HepG2 (cell line): ENCODE data around the gene ALPK1. TPM values are rescaled to one million over a fixed set of nuclear protein-coding genes. Genes with fewer than 3 reads are reported as not detected.

ENCODE experiments used
- ATAC-seq: fragments of 200-7000 bp; cut with Tn5 transposase; 3 replicates; pipeline ENCODE4 v1.9.1; 2020; ENCODE audit warnings: mild to moderate bottlenecking, moderate library complexity
- BruUV-seq: library from RNA; stranded (reverse); fragments of 400-500 nt; replicated peaks from 2 replicates; lab custom pipeline; 2021; lab: Mats Ljungman, UMichigan
- CTCF ChIA-PET: fragments of 300-600 bp; formaldehyde crosslinking; extraction: SDS; loops from one replicate; lab custom pipeline; 2021; ENCODE audit warnings: low total read pairs, inconsistent platforms, low intra/inter-chr PET ratio; lab: Yijun Ruan, JAX
- POLR2A ChIA-PET: fragments of 350-600 bp; sonication (Branson Sonifier 250); formaldehyde crosslinking; loops from one replicate; lab custom pipeline; 2020; ENCODE audit warnings: antibody characterized with exemption, inconsistent platforms; lab: Yijun Ruan, JAX
- DNase-seq: peaks from one replicate; pipeline ENCODE4 v3.0.0-alpha.2; 2015; ENCODE audit warnings: low spot score
- FAIRE-seq: peaks from 3 replicates; lab custom pipeline; 2011; peaks lifted over from hg19 to GRCh38; lab: Jason Lieb, UNC
- H2AFZ ChIP-seq: one replicate; pipeline ENCODE4 v1.6.1; 2011; ENCODE audit warnings: low read length, inconsistent platforms
- H3K27ac ChIP-seq: fragments of 300-600 bp; 3 replicates; pipeline ENCODE4 v1.8.0; 2011; ENCODE audit warnings: mixed run types, mild to moderate bottlenecking, mixed read lengths, low read length, inconsistent platforms; ENCODE audit not compliant: insufficient read depth; ENCODE audit errors: extremely low read length
- H3K27me3 ChIP-seq, 2 experiments: fragments of 200-600 bp in 1 of 2; 2 replicates in 1 of 2; 3 replicates in 1 of 2; pipeline versions ENCODE4 v1.6.0 to v1.8.0; 2011; ENCODE audit warnings: low read length in 2 of 2, mild to moderate bottlenecking in 2 of 2, moderate library complexity in 2 of 2, inconsistent platforms in 1 of 2; ENCODE audit not compliant: insufficient read depth in 2 of 2, control insufficient read depth in 1 of 2
- H3K36me3 ChIP-seq, 2 experiments: fragments of 200-600 bp in 1 of 2; replicated peaks in 1 of 2; 2 replicates in 1 of 2; 3 replicates in 1 of 2; pipeline versions ENCODE4 v1.5.1 to v1.8.0; 2011; ENCODE audit warnings: low read length in 2 of 2, inconsistent platforms in 1 of 2; ENCODE audit not compliant: insufficient read depth in 2 of 2, control insufficient read depth in 1 of 2
- H3K4me1 ChIP-seq: 2 replicates; pipeline ENCODE4 v1.5.1; 2012; ENCODE audit warnings: low read length, inconsistent platforms; ENCODE audit not compliant: insufficient read depth
- H3K4me2 ChIP-seq: 2 replicates; pipeline ENCODE4 v1.6.0; 2011; ENCODE audit warnings: low read depth, low read length, inconsistent platforms
- H3K4me3 ChIP-seq, 3 experiments: fragments of 200-600 bp in 1 of 3; sonication (generic), shearing (Covaris generic) in 1 of 3; replicated peaks in 1 of 3; 2 replicates each; pipeline ENCODE4 v1.5.1; 2011 to 2016; ENCODE audit warnings: low read length in 3 of 3, inconsistent platforms in 2 of 3, low read depth in 2 of 3, mild to moderate bottlenecking in 2 of 3, control low read depth in 1 of 3, mixed read lengths in 1 of 3; ENCODE audit not compliant: insufficient read depth in 1 of 3
- H3K79me2 ChIP-seq: one replicate; pipeline ENCODE4 v1.6.1; 2011; ENCODE audit warnings: low read length, inconsistent platforms; ENCODE audit not compliant: insufficient read depth
- H3K9ac ChIP-seq: 2 replicates; pipeline ENCODE4 v1.6.0; 2011; ENCODE audit warnings: mild to moderate bottlenecking, low read depth, low read length, inconsistent platforms; ENCODE audit not compliant: insufficient read depth
- H3K9me3 ChIP-seq: 2 replicates; pipeline ENCODE4 v1.5.1; 2012; ENCODE audit warnings: mild to moderate bottlenecking, low read length
- H4K20me1 ChIP-seq: 2 replicates; pipeline ENCODE4 v1.6.0; 2011; ENCODE audit warnings: inconsistent platforms, mild to moderate bottlenecking, low read length, moderate library complexity; ENCODE audit not compliant: insufficient read depth
- CEBPB ChIP-seq: IDR thresholded peaks from 2 replicates; pipeline ENCODE4 v1.6.1; 2011; ENCODE audit warnings: low read depth, low read length, improper control_type of control experiment, borderline replicate concordance
- HNRNPL ChIP-seq: fragments of 200-400 bp; formaldehyde crosslinking; IDR thresholded peaks from 2 replicates; pipeline ENCODE4 v1.6.1; 2017; ENCODE audit warnings: mild to moderate bottlenecking, low read depth, low read length
- KDM5B ChIP-seq: sonication (generic); formaldehyde crosslinking; IDR thresholded peaks from 2 replicates; pipeline ENCODE4 v1.4.0; 2020; ENCODE audit warnings: missing genetic modification reagents, mild to moderate bottlenecking, borderline replicate concordance
- SATB2 ChIP-seq: sonication (generic); formaldehyde crosslinking; IDR thresholded peaks from 2 replicates; pipeline ENCODE4 v1.5.0; 2020; ENCODE audit warnings: missing genetic modification reagents
- SMARCC2 ChIP-seq: fragments of 450-650 bp; IDR thresholded peaks from 2 replicates; pipeline ENCODE4 v1.6.1; 2017; ENCODE audit warnings: antibody characterized with exemption, mild to moderate bottlenecking
- SYNCRIP ChIP-seq: fragments of 200-400 bp; formaldehyde crosslinking; IDR thresholded peaks from 2 replicates; pipeline ENCODE4 v1.6.1; 2018; ENCODE audit warnings: mild to moderate bottlenecking, low read depth, low read length; ENCODE audit not compliant: insufficient read depth
- ZFP37 ChIP-seq: sonication (generic); formaldehyde crosslinking; IDR thresholded peaks from 2 replicates; pipeline ENCODE4 v1.4.0; 2020; ENCODE audit warnings: missing genetic modification reagents, borderline replicate concordance
- ZFX ChIP-seq: sonication (generic); formaldehyde crosslinking; IDR thresholded peaks from 2 replicates; pipeline ENCODE4 v1.4.0; 2020; ENCODE audit warnings: mild to moderate bottlenecking, low read depth, missing genetic modification reagents, moderate library complexity
- ZMYM2 ChIP-seq: sonication (generic); formaldehyde crosslinking; IDR thresholded peaks from 2 replicates; pipeline ENCODE4 v1.8.0; 2022; ENCODE audit warnings: mild to moderate bottlenecking, missing genetic modification reagents
- WGBS: methylation state at CpG from one replicate; pipeline ENCODE4 v1.1.6; 2017; ENCODE audit warnings: low lambda C conversion rate; 5-methylcytosine and 5-hydroxymethylcytosine counted together
- in situ Hi-C: cut with HindIII; loops from 2 replicates; pipeline ENCODE4 v1.10.0; 2017; ENCODE audit warnings: low pct_unique_long_range_greater_than_20kb; ENCODE audit not compliant: extremely low pct_ligation_motif_present
- intact Hi-C: fragments of 100-400 bp; cut with micrococcal nuclease; formaldehyde crosslinking; loops from one replicate; pipeline ENCODE4 v1.10.0; 2022; ENCODE audit not compliant: unreplicated experiment
- polyA plus RNA-seq, 8 experiments: library from polyadenylated mRNA; depleted of rRNA in 3 of 8; stranded (reverse) in 7 of 8; unstranded in 1 of 8; fragments of >200 nt; fragmentation: Illumina TruSeq in 4 of 8; extraction: Trizol in 4 of 8; gene quantifications; 2 replicates each; pipeline versions ENCODE4 v1.2.1 to v1.2.3, GENCODE V29; 2011 to 2016; ENCODE audit warnings: low read depth in 4 of 8, missing spikeins in 1 of 8, mixed read lengths in 1 of 8; ENCODE audit not compliant: insufficient read depth in 1 of 8
- total RNA-seq, 5 experiments: library from RNA; depleted of rRNA; stranded (reverse); fragments of >200 nt; fragmentation: Illumina TruSeq; extraction: Trizol; gene quantifications; 2 replicates each; pipeline ENCODE4 v1.2.3, GENCODE V29; 2016; ENCODE audit warnings: low read depth in 1 of 5

The ALPK1 gene
- total and polyA plus RNA-seq, 2 of the 13 experiments (the other 11 are each of a cell fraction or from before 2014, with no cell fraction given) = 0.61 to 1.3 TPM

- 93% methylated on average over 8 of the region's 8 CpGs for WGBS
- Histone ChIP-seq H3K9me3 (no peaks in the 10 kb centered on the region), H3K9ac (no peak overlapping the region), H3K4me1 (no peaks in the 10 kb centered on the region), H2AFZ (no peak overlapping the region), H3K27me3 (no peaks in the 10 kb centered on the region), H3K79me2 (no peaks in the 10 kb centered on the region), H4K20me1 (no peaks in the 10 kb centered on the region), H3K36me3 (peaks cover 0 to 20% of the 10 kb centered on the region in 2 experiments; a peak in 2 of 5 replicates), H3K4me3 (no peak overlapping the region), H3K27ac (no peak overlapping the region), H3K4me2 (no peak overlapping the region)
- FAIRE-seq (no peak), ATAC-seq (peak; percentile 23; the same call in 1 of the 3 replicates), DNase-seq (no peak)
- intact Hi-C loops = no loop called here
- peak; percentile 26; the same call in 1 of the 2 replicates for TF ChIP-seq CEBPB
- no peak for TF ChIP-seq HNRNPL
- in situ Hi-C loops = no loop called here
- CTCF ChIA-PET = no interaction called here
- no TSS peak for BruUV-seq
- POLR2A ChIA-PET = interaction anchor here (0.6 to 1.0 kb wide), 2 partner anchors 39 to 51 kb away, joined by 3 read pairs; partner anchors contain the start of gene AP1AR
Measured at GRCh38 chr4:112270640-112271421, 26.3 kb upstream of the ALPK1 start.

- Histone ChIP-seq H3K27ac (no peak overlapping the region), H3K9me3 (no peaks in the 10 kb centered on the region), H2AFZ (no peak overlapping the region)
- 98% methylated on average over 4 of the region's 4 CpGs for WGBS
- ATAC-seq (no peak), DNase-seq (no peak)
- TF ChIP-seq KDM5B (CRISPR knock-in tag) = no peak
- TF ChIP-seq SYNCRIP = no peak
- no peak for TF ChIP-seq SMARCC2
- no peak for TF ChIP-seq ZMYM2 (CRISPR knock-in tag)
- TF ChIP-seq SATB2 (CRISPR knock-in tag) = no peak
- TF ChIP-seq ZFX = no peak
- TF ChIP-seq ZFP37 (CRISPR knock-in tag) = no peak
- TF ChIP-seq, all 625 proteins: peak for 0
- intact Hi-C loops = no loop called here
- in situ Hi-C loops = no loop called here
- no TSS peak for BruUV-seq
- Histone ChIP-seq H3K27me3 (no peaks in the 10 kb centered on the region), H3K4me2 (no peak overlapping the region), H3K4me1 (no peaks in the 10 kb centered on the region), H3K79me2 (no peaks in the 10 kb centered on the region), H3K9ac (no peak overlapping the region), H3K36me3 (peaks cover 0 to 15% of the 10 kb centered on the region in 2 experiments; a peak in 3 of 5 replicates), H3K4me3 (no peak overlapping the region), H4K20me1 (no peaks in the 10 kb centered on the region)
- FAIRE-seq = no peak
- CTCF ChIA-PET = no interaction called here
- POLR2A ChIA-PET = no interaction called here
Measured at GRCh38 chr4:112272292-112272691, 24.9 kb upstream of the ALPK1 start.
